HCT116 (cell line): ENCODE results near the gene PCBP3.

Experiments
- CTCF ChIP-seq, 3 experiments: fragments of 200-600 bp in 1 of 3; sonication (generic) in 1 of 3; IDR thresholded peaks in 2 of 3; conservative IDR thresholded peaks in 1 of 3; 2 replicates each; pipeline ENCODE4 v1.5.1; 2012 to 2017; ENCODE audit warnings: low read depth in 2 of 3, low read length in 2 of 3, antibody characterized with exemption in 1 of 3, borderline replicate concordance in 1 of 3, control low read depth in 1 of 3, mild to moderate bottlenecking in 1 of 3, mixed read lengths in 1 of 3, mixed run types in 1 of 3, moderate library complexity in 1 of 3; ENCODE audit not compliant: insufficient read depth in 1 of 3
- EZH2 ChIP-seq: fragments of 200-600 bp; sonication (generic); IDR thresholded peaks from 2 replicates; pipeline ENCODE4 v1.6.1; 2017; ENCODE audit warnings: antibody characterized with exemption, mixed run types
- EZH2phosphoT487 ChIP-seq: fragments of 200-600 bp; IDR thresholded peaks from 2 replicates; pipeline ENCODE4 v1.6.1; 2018; ENCODE audit warnings: antibody characterized with exemption, borderline replicate concordance
- POLR2A ChIP-seq: IDR thresholded peaks from 2 replicates; pipeline ENCODE4 v1.7.0; 2011; ENCODE audit warnings: borderline replicate concordance; ENCODE audit not compliant: insufficient read depth, insufficient read length; ENCODE audit errors: extremely low read depth
- POLR2AphosphoS5 ChIP-seq: IDR thresholded peaks from 2 replicates; pipeline ENCODE4 v1.6.1; 2011; ENCODE audit warnings: mild to moderate bottlenecking, low read depth, low read length, moderate library complexity
- REST ChIP-seq: IDR thresholded peaks from 2 replicates; pipeline ENCODE4 v1.6.1; 2012; ENCODE audit warnings: low read depth
- ZNF274 ChIP-seq: fragments of 200-500 bp; sonication (Bioruptor generic); IDR thresholded peaks from 2 replicates; pipeline ENCODE4 v1.6.1; 2014; ENCODE audit warnings: mild to moderate bottlenecking, low read depth, low read length, inconsistent platforms

- TF ChIP-seq EZH2 = no peak
- TF ChIP-seq CTCF (IDR thresholded peaks at IDR 0.05 in 2 of 3, conservative IDR thresholded peaks at IDR 0.05 in 1 of 3; ENCODE audit: borderline replicate concordance in 1 of 3, insufficient read depth in 1 of 3, low read depth in 2 of 3, low read length in 2 of 3) = no peak
- no peak for TF ChIP-seq REST
- no peak for TF ChIP-seq POLR2A
- no peak for TF ChIP-seq EZH2phosphoT487
- no peak for TF ChIP-seq ZNF274
- TF ChIP-seq POLR2AphosphoS5 = no peak
Measured at GRCh38 chr21:45941717-45942546, 298.4 kb downstream of the PCBP3 start.
